Measurements from ENCODE around the gene FBLN1.

GRCh38 chr22:45483319-45483718 lies 19.4 kb upstream of the FBLN1 start:
- TF ChIP-seq POLR2AphosphoS5 (IDR thresholded peaks at IDR 0.05; ENCODE audit: low read depth, low read length) = no peak
- no peak for TF ChIP-seq HDAC6 (IDR thresholded peaks at IDR 0.05; ENCODE audit: low read depth, low read length)
- no peak for TF ChIP-seq CTCF (IDR thresholded peaks at IDR 0.05; ENCODE audit: control extremely low read depth in 1 of 3, insufficient read depth in 1 of 3, low read depth in 1 of 3, low read length in 3 of 3)
- no peak for TF ChIP-seq EP300 (IDR thresholded peaks at IDR 0.05; ENCODE audit: borderline replicate concordance in 1 of 2, low read depth in 2 of 2, low read length in 2 of 2)

Data from H1 (cell line).